Endothelial cell of coronary artery (primary cell): ENCODE data around the gene DNAJC6. TPM values are rescaled to one million over a fixed set of nuclear protein-coding genes. Genes with fewer than 3 reads are reported as not detected.

Experiments
- total RNA-seq: library from RNA; depleted of rRNA; stranded (reverse); fragments of >200 nt; gene quantifications from 2 replicates; pipeline ENCODE4 v1.2.3, GENCODE V29; 2014

Gene DNAJC6
- 2.2 and 2.4 TPM in 2 replicates for total RNA-seq

DNA sequence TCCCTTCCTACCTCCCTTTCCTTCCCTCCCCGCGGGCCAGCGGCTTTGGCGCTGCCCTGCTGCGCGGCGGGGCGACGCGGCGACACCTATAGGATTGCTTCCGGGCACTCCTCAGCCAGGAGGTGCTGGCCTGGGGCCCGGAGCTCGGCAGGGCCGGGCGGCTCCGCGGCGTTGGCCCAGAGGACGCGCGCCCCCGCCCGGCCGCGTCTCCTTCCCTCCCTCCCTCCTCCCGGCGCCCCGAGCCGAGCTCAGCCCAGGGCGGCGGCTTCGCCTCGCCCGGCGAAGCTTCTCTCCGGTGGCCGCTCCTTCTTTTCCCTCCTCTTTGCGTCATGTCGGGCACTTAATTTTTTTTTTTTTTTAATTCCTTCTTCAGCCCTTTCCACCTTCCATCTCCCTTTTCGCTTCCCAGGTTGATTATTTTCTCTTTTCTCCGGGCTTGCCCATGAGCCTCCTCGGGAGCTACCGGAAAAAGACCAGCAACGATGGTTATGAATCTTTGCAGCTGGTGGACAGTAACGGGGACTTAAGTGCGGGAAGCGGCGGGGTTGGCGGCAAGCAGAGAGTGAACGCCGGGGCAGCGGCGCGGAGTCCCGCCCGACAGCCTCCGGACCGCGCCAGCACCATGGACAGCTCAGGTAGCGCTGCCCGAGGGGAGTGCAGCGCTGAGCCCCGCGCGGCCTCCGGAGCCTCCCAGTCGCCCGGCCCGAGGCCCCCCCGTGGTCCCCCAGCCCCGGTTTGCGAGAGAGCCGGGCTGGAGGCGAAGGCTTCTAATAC, at the start of gene DNAJC6:
TSS of gene DNAJC6 (plus strand) at position 240 of the 774 bp plus-strand sequence. CDS start at position 443, 203 bp downstream.

DNA sequence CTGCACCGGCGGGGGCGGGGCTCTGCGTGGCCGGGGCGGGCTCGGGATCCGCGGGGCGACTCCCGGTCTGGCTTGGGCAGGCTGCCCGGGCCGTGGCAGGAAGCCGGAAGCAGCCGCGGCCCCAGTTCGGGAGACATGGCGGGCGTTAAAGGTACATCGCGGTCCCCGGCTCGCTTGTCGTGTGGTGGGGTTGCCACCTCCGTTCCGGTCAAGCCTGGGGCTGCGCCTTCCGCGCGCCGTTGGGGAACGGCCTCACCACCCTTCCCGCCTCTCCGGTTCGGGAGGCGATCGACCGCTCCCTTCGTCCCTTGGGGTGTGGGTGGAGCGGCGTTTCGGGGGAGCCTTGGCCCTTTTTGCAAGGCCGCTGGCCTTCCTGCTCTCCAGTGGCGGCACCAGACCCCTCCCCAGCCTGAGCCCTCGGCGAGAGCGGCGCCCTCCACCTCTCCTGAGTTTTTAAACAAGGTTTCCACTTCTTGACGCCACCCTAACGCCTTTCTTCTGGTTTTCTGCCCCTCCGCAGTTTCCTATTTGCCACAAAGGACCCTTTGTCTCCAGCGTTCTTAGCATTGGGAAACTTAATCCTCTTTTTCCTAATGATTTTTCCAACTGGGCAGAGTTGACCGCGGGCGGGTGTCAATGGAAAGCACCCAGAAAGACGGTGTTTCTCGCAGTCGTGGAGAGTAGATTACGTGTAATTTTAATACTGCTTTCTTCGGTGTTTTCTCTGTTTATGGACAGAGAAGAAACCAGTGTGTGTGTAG, 111.4 kb downstream of the DNAJC6 start, which contains the start of the genes LEPR and LEPROT:
TSS of gene LEPR (plus strand) at position 79 of the 761 bp plus-strand sequence. CDS start 144,898 bp downstream, outside the sequence.
TSS of gene LEPROT (plus strand) at position 79 of the 761 bp plus-strand sequence. CDS start at position 136, 57 bp downstream.

Other genes starting within 250 kb of the DNAJC6 start
- gene AK4, start 161.3 kb upstream of the DNAJC6 start, total RNA-seq: 15.9 and 58.0 TPM in 2 replicates
- gene LEPR, start 111.1 kb downstream of the DNAJC6 start, total RNA-seq: 5.7 and 15.9 TPM in 2 replicates
- 33.3 and 47.4 TPM in 2 replicates for gene LEPROT, start 111.1 kb downstream of the DNAJC6 start, total RNA-seq